NCI-H1436 (cell line): ENCODE results near the gene EYS.
"Not testable (repeated sequence)": the region's sequence is repeated elsewhere in the genome, so short reads cannot be mapped to it uniquely, and the experiment has no call there.

Experiments
- DNase-seq: peaks from one replicate; lab custom pipeline; 2025; lab: John Stamatoyannopoulos, UW

The EYS gene

GRCh38 chr6:64476935-64477334, 1230.1 kb downstream of the EYS start:
- no peak for DNase-seq

- not testable (repeated sequence) for DNase-seq
Measured at GRCh38 chr6:64469405-64469804, 1237.6 kb downstream of the EYS start.

- DNase-seq = no peak
Measured at GRCh38 chr6:64467656-64468055, 1239.4 kb downstream of the EYS start.

- DNase-seq = no peak
Measured at GRCh38 chr6:64459411-64459944, 1247.5 kb downstream of the EYS start.

DNA sequence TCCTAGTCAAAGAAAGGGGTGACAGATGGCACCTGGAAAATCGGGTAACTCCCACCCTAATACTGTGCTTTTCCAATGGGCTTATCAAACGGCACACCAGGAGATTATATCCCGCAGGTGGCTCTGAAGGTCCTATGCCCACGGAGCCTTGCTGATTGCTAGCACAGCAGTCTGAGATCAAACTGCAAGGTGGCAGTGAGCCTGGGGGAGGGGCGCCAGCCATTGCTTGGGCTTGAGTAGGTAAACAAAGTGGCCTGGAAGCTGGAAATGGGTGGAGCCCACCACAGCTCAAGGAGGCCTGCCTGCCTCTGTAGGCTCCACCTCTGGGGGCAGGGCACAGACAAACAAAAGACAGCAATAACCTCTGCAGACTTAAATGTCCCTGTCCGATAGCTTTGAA, 1258.9 kb downstream of the EYS start:
- not testable (repeated sequence) for DNase-seq

DNA sequence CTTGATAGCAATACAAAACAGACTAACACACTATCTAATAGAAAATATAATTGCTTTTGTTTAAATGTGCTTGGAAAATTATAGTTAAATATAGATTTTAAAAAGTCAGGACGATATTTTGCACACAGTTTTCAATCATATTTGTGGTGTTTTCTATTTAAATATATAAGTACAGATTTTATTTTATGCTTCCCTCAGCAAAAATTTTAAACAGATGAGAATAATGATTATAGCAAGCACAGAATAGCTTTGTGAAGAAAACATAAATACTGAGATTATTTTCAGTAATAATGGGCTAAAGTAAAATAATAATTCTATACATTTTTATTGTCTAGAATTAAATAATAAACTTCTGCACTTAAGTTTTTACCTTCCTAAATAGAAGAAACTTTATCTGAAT, 1262.0 kb downstream of the EYS start:
- DNase-seq = no peak

- DNase-seq = no peak
Measured at GRCh38 chr6:64439274-64439673, 1267.8 kb downstream of the EYS start.

DNA sequence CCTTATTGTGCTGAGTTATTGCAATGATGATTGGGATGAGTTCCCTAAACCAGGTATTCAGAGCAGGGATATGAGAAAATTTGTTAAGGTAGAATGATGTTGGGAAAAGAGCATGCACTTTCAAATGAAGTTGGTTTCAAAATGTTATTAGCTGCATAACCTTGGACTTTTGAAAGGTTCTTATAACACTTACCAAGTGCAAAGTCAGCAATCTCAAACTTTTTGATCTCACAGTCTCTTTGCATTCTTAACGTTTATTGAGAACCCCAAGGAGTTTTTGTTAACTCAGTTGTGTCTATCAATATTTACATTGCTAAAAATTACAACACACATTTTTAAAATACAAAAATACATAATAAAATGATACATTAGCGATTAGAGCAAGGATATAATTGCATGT, 1269.0 kb downstream of the EYS start:
- no peak for DNase-seq

DNA sequence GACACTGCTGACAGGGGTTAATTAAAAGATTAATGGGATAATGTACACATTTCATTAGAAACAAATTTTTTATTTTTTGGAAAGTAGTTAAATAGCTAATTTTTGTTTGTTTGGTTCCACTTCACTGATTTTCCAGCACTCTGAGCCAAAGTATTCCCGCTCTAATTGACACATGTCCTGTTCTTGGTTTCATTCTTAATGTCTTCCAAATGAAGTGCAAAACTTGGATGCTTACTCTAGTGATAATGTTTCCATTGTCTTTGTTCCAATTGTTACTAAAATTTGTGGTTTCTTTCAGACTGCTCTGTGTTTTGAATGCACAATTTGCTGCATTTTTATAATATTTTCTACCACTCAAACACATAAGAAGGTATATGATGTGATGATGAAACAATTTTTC, 1277.1 kb downstream of the EYS start:
- no peak for DNase-seq

DNA sequence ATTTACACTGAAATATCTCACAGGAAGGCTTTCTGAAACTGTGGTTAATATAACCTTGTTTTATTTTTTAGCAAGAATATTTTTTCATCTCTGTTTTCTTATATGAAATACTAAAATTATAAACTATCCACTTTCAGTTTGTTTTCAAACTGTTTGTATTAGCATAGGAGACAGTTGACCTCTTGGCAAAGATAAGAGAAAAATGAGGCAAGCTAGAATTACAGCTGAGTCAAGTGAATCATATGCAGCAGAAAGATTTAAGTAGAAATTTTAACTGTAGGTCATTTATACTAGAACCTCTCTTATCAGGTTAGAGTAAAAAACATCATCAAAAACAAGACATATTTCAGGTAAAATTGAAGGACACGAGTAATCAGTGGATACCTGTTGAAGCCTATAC, 1278.8 kb downstream of the EYS start:
- no peak for DNase-seq

DNA sequence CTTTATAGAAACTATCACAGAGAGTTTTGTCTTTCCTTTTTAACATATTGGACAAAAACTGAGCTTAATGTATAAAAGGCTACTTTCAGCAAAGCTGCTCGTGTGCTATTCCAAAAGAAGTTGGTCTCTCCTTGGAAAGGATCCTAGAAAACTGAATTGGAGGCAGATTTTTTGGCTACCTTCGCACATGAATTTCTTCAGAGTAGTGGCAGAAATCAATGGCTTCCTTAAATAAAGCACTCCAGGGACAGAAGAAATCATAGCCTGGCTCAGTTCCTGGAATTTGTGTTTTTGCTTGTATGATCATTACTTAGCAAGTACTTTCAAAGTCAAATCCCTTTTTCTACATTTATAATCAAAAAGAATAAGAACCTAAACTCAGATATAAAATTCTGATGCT, 1291.1 kb downstream of the EYS start:
- DNase-seq = no peak

- DNase-seq = no peak
Measured at GRCh38 chr6:64411226-64411625, 1295.8 kb downstream of the EYS start.

- DNase-seq = no peak
Measured at GRCh38 chr6:64409948-64410347, 1297.1 kb downstream of the EYS start.

- DNase-seq = no peak
Measured at GRCh38 chr6:64404396-64404795, 1302.6 kb downstream of the EYS start.

DNA sequence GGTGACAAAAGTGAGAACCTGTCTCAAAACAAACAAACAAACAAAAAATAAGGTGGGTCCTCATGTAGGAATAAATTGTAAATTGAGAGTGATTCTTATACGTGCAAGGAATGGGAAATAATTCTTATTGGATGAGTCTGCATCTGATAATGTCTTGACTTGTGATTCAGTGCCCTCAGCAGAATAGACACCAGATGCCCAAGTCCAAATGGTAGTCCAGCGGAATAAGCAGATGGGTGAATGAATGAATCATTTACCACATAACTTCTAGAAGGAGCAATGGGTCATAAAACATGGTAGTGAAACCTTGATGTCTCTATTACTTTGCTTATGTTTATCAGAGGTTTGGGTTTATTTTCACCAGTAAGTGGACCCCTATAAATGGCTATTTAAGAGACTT, 1323.7 kb downstream of the EYS start:
- DNase-seq = no peak

GRCh38 chr6:64376394-64376793, 1330.6 kb downstream of the EYS start:
- DNase-seq = no peak

- DNase-seq = no peak
Measured at GRCh38 chr6:64357430-64357829, 1349.6 kb downstream of the EYS start.

- no peak for DNase-seq
Measured at GRCh38 chr6:64347411-64347810, 1359.6 kb downstream of the EYS start.

DNA sequence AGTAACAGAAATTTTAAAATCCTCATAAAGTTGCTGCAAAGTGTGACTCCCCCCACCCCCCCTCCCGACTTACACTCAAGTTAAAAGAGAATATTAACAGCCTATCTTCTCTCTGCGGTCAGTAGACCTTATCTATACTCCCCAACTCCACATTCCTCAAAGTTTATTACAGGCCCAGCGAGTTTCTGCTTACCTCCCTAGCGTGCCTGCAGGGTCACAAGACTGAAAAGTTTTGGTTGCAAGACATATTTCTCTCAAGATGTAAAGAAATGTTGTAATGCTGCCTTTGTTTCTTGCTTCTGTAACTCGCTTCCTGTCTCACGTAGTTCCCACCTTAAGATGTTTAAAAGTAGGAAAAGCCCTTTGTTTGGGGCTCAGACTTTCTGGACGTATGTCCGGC, 1371.8 kb downstream of the EYS start:
- no peak for DNase-seq

GRCh38 chr6:64334636-64335035, 1372.4 kb downstream of the EYS start:
- no peak for DNase-seq

GRCh38 chr6:64330694-64331307, 1376.2 kb downstream of the EYS start:
- peak; percentile 38 for DNase-seq

DNA sequence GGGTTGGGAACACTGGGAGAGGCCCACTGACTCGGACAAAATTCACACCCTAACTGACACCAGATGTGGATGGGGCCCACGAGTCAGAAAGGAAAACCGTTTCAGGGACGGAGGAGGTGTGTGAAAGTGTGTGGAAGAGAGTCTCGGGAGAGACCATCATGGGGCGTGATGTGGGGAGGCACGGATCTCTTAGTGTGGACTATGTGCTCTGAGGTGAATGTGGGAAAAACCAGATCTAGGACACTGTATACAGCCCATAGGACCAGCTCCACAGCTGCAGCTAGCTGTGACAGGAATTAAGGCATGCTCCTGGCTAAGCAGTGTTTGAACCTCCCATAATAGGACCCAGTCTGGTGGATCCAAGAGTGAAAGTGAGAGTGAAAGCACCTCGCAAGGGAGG, 1380.1 kb downstream of the EYS start:
- DNase-seq = no peak

DNA sequence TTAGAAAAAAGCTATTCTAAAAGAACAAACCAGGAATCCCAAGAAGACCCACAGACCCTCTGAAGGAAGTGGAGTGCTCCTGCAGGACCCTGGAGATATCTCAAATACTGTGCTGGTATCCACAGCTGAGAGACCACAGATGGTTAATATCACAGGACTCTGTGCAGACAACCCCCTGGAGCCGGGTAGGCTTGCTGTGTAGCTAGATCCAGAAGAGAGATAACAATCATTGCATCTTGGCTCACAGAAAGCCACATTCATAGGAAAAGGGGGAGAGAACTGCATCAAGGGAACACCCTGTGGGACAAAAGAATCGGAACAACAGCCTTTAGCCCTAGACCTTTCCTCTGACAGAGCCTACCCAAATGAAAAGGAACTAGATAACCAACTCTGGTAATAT, 1381.9 kb downstream of the EYS start:
- DNase-seq = no peak

- DNase-seq = no peak
Measured at GRCh38 chr6:64310214-64310613, 1396.8 kb downstream of the EYS start.
